NCI-H345 (cell line): ENCODE measurements around the gene ADCY5.
A peak's percentile ranks its signal among the peaks of the same experiment; 100 is the strongest.

ENCODE experiments used
- DNase-seq: peaks from one replicate; lab custom pipeline; 2025; lab: John Stamatoyannopoulos, UW

Gene ADCY5

DNA sequence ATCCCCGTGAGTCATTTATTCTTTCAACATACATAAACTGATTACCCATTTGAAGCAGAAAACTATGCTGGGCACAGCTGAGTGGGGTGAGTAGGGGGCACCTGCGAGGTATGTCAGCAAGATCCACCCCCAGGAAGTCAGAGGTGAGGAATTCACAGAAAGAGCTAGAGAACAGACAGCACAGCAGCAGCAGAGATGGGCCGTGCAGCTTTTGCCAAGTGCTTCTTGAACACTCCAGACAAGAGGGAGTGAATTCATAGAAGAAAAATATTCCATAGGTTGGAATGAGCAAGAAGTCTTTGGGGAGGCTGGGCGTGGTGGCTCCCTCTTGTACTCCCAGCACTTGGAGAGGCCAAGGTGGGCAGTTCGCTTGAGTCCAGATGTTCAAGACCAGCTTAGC is 9.4 kb upstream of the ADCY5 start:
- no peak for DNase-seq

GRCh38 chr3:123457841-123458240 is 9.0 kb upstream of the ADCY5 start:
- DNase-seq, result no peak

- no peak for DNase-seq
These were observed 4.8 kb upstream of the ADCY5 start for GRCh38 chr3:123453675-123454074.

DNA sequence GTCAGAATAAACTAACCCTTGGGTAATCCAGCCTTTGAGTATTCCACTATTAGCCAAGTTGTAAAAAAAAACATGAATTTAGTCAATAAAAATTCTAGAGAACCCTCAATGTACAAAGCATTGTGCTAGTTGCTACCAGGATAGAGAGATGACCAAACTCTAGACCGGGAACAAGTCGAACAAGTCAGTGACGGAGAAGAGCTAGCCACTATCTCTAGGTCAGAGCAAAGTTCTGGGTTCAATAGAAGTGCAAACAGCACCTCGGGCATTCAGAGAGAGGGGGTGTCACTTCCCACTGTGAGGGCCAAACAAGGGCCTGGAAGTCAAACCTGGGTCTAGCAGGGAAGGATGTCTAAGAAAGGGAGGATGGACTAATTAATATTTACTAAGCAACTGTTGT is 2.3 kb upstream of the ADCY5 start:
- no peak for DNase-seq

DNA sequence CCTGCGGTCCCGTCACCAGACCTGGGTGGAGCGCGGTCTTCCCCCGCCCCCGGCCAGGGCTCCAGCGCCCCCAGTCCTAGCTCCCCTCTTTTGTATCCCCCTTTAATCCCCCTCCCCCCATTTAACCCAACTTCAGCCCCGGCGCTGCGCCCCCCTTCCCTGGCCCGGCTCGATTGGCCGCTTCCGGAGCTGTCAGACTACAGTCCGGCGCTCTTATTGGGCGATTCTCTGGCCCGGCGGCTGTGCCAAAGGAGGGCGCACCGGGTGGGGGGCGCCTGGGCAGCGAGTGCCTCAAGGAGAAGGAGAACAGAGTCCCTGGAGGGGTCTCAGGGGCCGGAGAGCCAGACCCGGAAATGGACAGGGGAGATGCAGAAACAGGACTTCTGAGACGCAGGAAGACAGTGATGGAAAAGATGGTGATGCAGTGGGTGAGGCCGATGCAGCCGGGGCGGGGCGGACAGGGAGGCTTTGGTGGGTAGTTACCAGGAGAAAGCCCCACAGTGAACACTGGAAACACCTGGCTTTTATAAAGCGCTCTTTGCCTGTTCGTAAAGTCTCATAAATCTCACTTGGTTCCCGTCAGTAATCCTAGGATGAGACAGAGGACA is 1.2 kb upstream of the ADCY5 start:
- DNase-seq, result no peak

DNA sequence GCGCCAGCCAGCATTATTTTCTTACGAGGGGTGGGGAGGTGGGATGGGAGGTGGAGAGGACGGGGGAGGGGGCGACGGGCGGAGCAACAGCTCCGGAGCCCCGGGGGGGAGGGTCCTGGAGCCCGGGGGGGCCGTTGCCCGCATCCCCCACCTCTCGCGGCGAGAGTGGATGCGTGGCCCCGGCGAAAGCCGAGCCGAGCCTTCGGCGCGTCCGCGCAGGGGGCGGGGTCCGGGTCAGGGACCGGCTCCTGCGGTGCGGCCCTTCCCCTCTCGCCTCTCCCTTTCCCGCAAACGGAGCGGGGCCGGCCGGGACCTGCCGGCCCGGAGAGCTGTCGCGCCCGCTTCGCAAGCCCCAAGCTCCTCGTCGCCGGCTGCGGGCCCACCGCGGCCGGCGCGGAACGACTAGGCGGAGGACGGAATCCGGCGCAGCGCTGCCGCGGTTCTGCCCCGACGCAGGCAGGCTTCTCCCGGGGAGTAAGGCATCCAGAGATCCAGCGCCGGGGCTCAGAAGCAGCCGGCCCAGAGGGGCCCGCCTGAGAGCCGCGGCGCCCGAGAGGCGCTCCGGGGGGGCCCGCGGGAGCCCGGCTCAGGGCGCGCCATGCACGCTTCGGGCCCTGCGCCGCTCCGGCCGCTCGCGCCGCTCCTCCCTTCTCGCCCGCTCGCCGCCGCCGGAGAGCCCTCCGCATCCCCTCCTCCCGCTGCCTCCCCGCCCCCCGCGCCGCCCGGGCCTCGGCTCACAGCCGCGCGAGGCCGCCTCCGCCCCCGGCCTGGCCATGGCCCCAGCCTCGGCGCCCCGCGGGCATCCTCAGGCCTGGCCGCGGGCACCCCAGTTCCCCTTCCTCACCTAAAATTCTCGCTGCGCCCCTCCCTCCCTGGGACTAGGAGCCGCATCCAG is 459 bp upstream of the ADCY5 start:
- no peak for DNase-seq

- peak; percentile 15 for DNase-seq
These were observed 957 bp downstream of the ADCY5 start for GRCh38 chr3:123447749-123448517.

DNA sequence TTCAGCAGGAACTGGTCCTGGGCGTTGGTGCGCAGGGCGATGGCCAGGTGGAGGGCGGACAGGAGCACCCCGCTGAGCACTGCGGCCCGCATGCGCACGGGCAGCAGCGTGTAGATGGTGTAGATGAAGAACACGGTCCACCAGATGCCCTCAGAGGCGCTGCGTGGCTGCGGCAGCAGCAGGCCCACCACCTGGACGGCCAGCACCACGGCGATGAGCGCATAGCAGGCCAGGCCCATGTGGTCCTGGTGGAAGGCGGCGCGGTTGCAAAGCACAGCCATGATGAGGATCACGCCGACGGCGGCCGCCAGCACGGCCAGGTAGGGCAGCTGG is 1.5 kb downstream of the ADCY5 start:
- DNase-seq, result no peak

DNA sequence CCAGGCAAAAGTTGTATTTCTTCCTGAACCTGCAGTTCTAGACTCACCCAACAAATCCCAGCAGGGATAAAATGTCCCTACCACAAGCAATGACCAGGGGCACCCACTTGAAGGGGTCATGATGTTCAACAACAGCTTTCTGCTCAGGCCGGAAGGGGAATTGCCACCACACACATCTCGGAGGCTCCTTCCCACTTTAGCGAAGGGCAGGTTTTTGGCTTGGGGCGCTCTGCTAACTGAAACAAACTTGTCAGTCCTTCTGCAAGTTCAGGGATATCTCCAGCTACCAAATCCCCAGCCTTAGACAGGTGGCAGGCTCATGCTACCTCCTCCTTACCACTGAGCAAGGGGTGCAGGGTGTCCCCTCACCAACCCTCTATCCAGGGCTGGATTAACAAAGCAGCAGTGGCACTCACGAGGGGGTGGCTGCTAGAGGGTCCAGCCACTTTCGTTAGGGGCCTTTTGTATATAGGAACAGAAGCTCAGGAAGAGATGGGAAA is 2.2 kb downstream of the ADCY5 start:
- no peak for DNase-seq

- no peak for DNase-seq
These were observed 2.7 kb downstream of the ADCY5 start for GRCh38 chr3:123446210-123446609.

DNA sequence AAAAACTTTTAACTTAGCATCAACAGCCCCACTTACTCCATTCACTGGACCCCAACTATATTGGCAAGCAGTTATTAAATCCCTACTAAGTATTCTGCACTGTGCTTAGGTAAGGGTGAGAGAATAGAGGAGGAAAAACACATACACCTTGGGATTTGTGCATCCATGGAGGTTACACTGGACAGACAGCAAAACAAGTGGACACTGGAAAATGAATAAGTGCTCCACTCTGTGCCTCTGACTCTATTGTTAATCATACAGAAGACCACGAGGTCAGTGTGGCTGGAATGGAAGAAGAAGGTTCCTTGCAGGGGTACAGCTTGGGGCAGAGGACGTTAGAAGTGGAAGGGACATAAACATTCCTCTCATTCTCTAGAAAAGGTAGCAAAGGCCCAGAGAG is 3.2 kb downstream of the ADCY5 start:
- DNase-seq, result no peak

GRCh38 chr3:123444744-123445143 is 4.1 kb downstream of the ADCY5 start:
- no peak for DNase-seq

DNA sequence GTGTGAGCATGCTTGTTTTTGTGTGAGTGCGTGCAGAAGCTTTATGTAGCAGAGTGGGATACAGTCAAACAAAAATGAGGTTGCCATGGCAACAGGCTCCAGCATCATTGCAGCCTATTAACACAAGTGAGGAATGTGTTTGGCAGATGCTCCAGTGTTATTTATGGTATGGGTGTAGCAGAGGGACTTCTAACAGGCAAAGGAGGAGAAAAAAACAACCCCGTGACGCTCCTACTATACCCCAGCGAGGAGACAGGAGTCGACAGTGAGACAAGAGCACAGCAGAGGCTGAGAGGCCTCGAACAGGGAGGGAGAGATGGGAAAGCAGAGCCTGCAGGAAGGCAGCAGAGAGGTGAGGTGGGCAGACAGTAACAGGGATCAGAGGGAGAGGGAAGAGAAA is 4.9 kb downstream of the ADCY5 start:
- no peak for DNase-seq

- no peak for DNase-seq
These were observed 6.0 kb downstream of the ADCY5 start for GRCh38 chr3:123442908-123443307.

DNA sequence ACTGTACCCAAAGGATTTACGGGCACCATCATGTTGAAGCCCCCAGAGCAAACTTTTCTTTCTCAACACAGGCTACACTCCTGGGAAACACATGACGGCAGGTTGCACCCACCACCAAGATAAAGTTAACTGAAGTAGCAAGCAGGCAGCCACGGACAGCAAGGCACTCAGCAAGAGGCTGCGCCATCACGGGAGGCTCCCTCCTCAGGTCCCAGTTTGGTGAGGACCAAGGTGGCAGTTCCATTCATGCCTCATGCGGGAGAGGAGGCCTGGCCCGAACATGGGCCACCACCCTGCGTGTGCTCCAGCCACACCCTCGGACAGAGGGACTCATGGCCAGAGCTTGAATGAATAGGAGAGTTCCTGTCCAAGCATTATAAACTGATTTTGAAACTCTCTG is 6.8 kb downstream of the ADCY5 start:
- DNase-seq, result no peak

- no peak for DNase-seq
These were observed 8.9 kb downstream of the ADCY5 start for GRCh38 chr3:123439806-123440580.

DNA sequence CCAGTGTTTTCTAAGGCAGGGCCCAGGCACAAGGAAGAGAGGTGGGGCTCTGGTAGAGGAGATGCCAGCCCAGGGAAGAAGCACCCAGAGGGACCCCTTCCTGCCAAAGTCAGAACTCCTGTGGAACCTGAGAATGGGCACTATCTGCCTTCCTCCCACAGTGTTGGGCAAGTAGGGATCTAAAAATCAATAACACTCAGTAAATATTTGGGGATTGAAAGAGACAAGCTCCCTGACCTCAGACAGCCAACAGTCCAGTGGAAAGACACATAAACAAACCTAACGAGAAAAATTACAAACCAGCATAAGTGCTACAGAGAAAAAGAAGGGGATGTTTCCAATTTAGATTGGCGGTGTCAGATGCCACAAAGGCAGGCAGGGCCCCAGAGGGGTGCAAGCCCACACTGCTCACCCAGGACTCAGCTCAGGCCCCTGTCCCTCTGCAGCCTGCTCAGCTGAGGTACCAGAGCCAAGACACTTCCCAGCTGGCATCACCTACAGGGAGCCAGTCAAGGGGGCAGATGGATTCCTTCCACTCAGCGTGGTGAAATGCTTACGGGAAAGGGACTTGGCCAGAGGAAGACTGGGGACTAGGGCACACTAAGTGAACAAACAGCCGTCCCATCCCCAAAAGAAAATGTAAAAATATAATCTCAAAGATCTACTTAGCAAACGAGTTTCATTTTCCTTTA is 15.9 kb downstream of the ADCY5 start:
- DNase-seq, result no peak

DNA sequence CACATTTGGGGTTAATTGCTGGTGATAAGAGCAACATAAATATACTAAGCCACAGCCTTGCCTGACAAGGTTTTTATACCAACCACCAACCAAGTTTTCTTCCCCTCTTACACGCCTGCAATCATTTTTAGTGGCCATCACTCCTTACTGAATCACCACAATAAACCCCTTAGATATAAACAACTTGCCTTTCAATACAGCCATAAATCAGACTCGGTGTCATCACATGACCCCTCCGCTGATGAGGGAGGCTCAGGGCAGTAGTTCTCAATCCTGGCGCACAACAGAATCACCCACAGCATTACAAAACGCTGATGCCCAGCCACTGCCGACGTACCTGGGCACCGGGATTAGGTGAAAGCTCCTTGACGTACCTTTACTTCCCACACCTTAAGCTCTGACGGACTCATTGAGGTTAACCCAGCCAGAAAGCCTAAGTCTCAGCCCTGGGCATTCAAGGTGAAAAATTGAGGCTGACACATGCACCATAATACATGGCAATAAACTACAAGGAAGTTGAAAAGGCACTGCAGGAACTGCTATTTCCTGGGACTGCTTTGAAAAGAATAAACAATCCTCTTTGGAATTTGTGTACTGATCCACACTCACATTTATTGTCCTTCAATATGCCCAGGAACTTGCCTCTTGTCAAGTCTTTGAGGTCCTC is 17.1 kb downstream of the ADCY5 start:
- no peak for DNase-seq

DNA sequence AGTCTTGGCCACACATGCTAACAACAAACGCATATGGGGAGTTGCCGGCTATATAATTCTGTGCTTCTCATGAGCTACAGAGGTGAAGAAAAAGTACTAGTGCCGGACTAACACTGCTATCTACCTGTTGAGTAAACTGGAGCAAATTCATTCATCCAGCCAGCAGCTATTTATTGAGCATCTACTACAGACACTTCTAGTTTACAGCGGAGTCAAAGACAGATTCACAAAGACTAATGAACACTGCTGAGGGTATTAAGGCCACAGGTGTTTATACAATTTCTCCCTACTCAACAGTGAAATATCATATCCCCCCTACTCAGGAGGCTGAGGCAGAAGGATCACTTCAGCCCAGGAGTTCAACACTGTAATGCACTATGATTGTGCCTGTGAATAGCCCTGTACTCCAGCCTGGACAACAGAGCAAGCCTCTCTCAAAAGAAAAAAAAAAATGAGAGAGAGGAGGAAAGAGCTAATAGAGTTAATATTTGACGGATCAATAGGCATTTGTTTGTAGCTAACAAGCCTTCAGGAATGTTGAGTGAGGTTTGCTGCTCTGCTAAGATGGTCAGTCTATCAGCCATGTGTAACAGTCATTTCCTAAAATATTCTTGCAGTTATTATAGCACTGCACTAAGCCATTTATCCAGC is 17.8 kb downstream of the ADCY5 start:
- DNase-seq, result no peak

DNA sequence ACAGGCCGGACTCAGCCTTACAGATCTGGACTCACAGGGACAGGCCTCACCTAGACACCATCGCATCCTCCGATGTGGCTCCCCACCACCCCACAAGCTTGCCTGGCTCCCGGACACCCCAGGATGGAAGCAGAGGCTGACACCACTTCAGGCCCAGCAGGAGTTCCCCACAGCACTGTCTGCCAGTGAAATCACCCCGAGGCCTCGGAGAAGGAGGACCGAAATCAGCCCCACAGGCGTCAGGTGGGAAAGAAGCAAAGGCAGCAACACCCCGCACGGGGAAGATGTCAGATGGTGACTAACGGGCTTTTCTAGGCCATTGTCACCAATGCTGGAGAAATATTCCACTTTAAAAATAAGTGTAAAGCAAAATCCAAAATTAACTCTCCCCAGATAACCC is 18.6 kb downstream of the ADCY5 start:
- DNase-seq, result no peak
